Measurements from ENCODE around the gene RSPH1. TPM values are rescaled to one million over a fixed set of nuclear protein-coding genes. Genes with fewer than 3 reads are reported as not detected.

The RSPH1 gene
- total RNA-seq, 1 experiment from 2014 or later: 1.5 TPM

DNA sequence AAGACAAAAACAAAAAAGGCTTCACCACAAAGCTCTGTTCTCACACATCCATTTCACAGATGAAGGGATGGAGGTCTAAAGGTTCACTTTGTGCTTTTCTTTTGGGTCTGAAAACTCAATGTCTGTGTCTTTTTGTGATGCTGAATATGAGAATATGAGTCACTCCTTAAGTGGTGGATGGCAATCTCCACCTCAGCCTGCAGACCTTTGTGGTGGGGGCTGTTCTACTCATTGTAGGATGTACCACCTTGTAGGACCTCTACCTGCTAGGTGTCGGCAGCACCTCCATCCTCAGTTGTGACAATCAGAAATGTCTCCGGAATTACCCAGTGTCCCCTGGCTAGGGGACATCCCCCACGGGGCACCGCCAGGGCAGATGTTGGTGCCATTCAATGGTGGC is 49.5 kb downstream of the RSPH1 start:
- no TSS peak for BruUV-seq (replicated peaks)
- H3K4me3 ChIP-seq (replicated peaks in 1 of 2; ENCODE audit: low read depth in 1 of 2, low read length in 2 of 2): no peak overlapping the region
- no peak overlapping the region for H2AFZ ChIP-seq (ENCODE audit: low read depth, low read length, poor library complexity, severe bottlenecking)
- no peak overlapping the region for H3K27ac ChIP-seq (ENCODE audit: low read depth, low read length)
- no peak for DNase-seq (ENCODE audit: low read depth, low spot score)
- H3K79me2 ChIP-seq (ENCODE audit: insufficient read depth, low read length): no peaks in the 10 kb centered on the region
- H3K9me2 ChIP-seq (ENCODE audit: insufficient read depth): no peaks in the 10 kb centered on the region
- no peak overlapping the region for H3K9ac ChIP-seq (ENCODE audit: low read length)
- H3K27me3 ChIP-seq (ENCODE audit: insufficient read depth, low read length): no peaks in the 10 kb centered on the region
- ATAC-seq: no peak
- H3K4me2 ChIP-seq (ENCODE audit: low read length): no peak overlapping the region
- CTCF ChIA-PET: no interaction called here
- no peaks in the 10 kb centered on the region for H3K36me3 ChIP-seq (ENCODE audit: control insufficient read depth in 1 of 2, insufficient read depth in 2 of 2, low read length in 2 of 2)
- no peaks in the 10 kb centered on the region for H3K9me3 ChIP-seq (ENCODE audit: control insufficient read depth in 1 of 2, insufficient read depth in 1 of 2, low read depth in 1 of 2, low read length in 2 of 2)
- H3K4me1 ChIP-seq (ENCODE audit: control insufficient read depth in 1 of 2, insufficient read depth in 2 of 2, low read length in 2 of 2): peaks cover 6 to 13% of the 10 kb centered on the region in 2 experiments
- H4K20me1 ChIP-seq (ENCODE audit: insufficient read depth): no peaks in the 10 kb centered on the region
- RAD21 ChIA-PET (ENCODE audit: low non-redundant PET in 1 of 2, low total read pairs in 2 of 2, uncharacterized antibody in 2 of 2, unreplicated experiment in 2 of 2): no interaction called here
- intact Hi-C loops (cut with micrococcal nuclease): loop anchor here (5.0 kb wide), 1 partner anchor 834 kb away; no protein-coding TSS in a partner anchor
- POLR2A ChIA-PET: no interaction called here
- TF ChIP-seq, protein P1, sequence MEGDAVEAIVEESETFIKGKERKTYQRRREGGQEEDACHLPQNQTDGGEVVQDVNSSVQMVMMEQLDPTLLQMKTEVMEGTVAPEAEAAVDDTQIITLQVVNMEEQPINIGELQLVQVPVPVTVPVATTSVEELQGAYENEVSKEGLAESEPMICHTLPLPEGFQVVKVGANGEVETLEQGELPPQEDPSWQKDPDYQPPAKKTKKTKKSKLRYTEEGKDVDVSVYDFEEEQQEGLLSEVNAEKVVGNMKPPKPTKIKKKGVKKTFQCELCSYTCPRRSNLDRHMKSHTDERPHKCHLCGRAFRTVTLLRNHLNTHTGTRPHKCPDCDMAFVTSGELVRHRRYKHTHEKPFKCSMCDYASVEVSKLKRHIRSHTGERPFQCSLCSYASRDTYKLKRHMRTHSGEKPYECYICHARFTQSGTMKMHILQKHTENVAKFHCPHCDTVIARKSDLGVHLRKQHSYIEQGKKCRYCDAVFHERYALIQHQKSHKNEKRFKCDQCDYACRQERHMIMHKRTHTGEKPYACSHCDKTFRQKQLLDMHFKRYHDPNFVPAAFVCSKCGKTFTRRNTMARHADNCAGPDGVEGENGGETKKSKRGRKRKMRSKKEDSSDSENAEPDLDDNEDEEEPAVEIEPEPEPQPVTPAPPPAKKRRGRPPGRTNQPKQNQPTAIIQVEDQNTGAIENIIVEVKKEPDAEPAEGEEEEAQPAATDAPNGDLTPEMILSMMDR (IDR thresholded peaks at IDR 0.05 in 2 of 3, conservative IDR thresholded peaks at IDR 0.05 in 1 of 3; ENCODE audit: borderline replicate concordance in 1 of 3, insufficient read depth in 1 of 3, low read depth in 2 of 3, low read length in 2 of 3): no peak
- TF ChIP-seq JUND (IDR thresholded peaks at IDR 0.05) (no peak), SP1 (IDR thresholded peaks at IDR 0.05; ENCODE audit: low read depth) (no peak), RAD21 (IDR thresholded peaks at IDR 0.05; ENCODE audit: low read depth) (no peak), ZFX (IDR thresholded peaks at IDR 0.05) (no peak), ZNF274 (IDR thresholded peaks at IDR 0.05; ENCODE audit: low read depth, low read length) (no peak), POLR2A (IDR thresholded peaks at IDR 0.05; ENCODE audit: borderline replicate concordance, extremely low read depth, insufficient read depth, insufficient read length) (no peak)
- TF ChIP-seq, protein P2, sequence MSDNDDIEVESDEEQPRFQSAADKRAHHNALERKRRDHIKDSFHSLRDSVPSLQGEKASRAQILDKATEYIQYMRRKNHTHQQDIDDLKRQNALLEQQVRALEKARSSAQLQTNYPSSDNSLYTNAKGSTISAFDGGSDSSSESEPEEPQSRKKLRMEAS (IDR thresholded peaks at IDR 0.05): no peak

DNA sequence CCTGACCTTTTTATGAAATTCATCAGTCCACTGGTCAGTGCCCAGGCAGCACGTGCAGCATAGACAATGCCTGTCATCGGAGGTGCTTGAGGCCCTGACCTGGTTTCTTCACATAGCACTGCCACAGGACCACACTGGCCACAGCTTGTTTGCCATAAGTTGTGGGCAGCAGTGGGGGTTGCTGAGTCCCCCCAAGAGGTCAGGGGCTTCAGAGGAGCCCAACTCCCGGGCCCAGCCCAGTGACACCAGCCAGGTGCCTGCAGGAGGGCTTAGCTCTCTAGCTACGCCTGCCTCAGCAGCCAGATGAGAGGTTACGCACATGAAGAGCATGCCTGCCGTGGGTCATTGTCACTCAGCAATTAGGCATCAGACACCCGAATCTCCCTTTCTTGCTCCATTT is 50.7 kb downstream of the RSPH1 start:
- Histone ChIP-seq H3K79me2 (ENCODE audit: insufficient read depth, low read length) (no peaks in the 10 kb centered on the region), H3K36me3 (ENCODE audit: control insufficient read depth in 1 of 2, insufficient read depth in 2 of 2, low read length in 2 of 2) (no peaks in the 10 kb centered on the region), H3K27ac (ENCODE audit: low read depth, low read length) (no peak overlapping the region), H3K4me1 (ENCODE audit: control insufficient read depth in 1 of 2, insufficient read depth in 2 of 2, low read length in 2 of 2) (peaks cover 2 to 9% of the 10 kb centered on the region in 2 experiments; a peak in 3 of 4 replicates), H3K27me3 (ENCODE audit: insufficient read depth, low read length) (no peaks in the 10 kb centered on the region), H3K4me3 (replicated peaks in 1 of 2; ENCODE audit: low read depth in 1 of 2, low read length in 2 of 2) (no peak overlapping the region), H3K9ac (ENCODE audit: low read length) (no peak overlapping the region), H3K4me2 (ENCODE audit: low read length) (no peak overlapping the region), H2AFZ (ENCODE audit: low read depth, low read length, poor library complexity, severe bottlenecking) (no peak overlapping the region), H3K9me2 (ENCODE audit: insufficient read depth) (no peaks in the 10 kb centered on the region), H3K9me3 (ENCODE audit: control insufficient read depth in 1 of 2, insufficient read depth in 1 of 2, low read depth in 1 of 2, low read length in 2 of 2) (no peaks in the 10 kb centered on the region), H4K20me1 (ENCODE audit: insufficient read depth) (no peaks in the 10 kb centered on the region)
- CTCF ChIA-PET: no interaction called here
- ATAC-seq (no peak), DNase-seq (ENCODE audit: low read depth, low spot score) (no peak)
- RAD21 ChIA-PET (ENCODE audit: low non-redundant PET in 1 of 2, low total read pairs in 2 of 2, uncharacterized antibody in 2 of 2, unreplicated experiment in 2 of 2): no interaction called here
- BruUV-seq (replicated peaks): no TSS peak
- intact Hi-C loops (cut with micrococcal nuclease): loop anchor here (5.0 kb wide), 1 partner anchor 833 kb away; no protein-coding TSS in a partner anchor
- POLR2A ChIA-PET: no interaction called here
- TF ChIP-seq ELF1 (IDR thresholded peaks at IDR 0.05; ENCODE audit: borderline replicate concordance, low read depth) (no peak), TCF7L2 (IDR thresholded peaks at IDR 0.05; ENCODE audit: borderline replicate concordance, extremely low read depth, insufficient read depth, insufficient read length) (no peak), YY1 (IDR thresholded peaks at IDR 0.05; ENCODE audit: extremely low read depth, insufficient replicate concordance, low read depth, low read length) (no peak)
- TF ChIP-seq, protein P3, sequence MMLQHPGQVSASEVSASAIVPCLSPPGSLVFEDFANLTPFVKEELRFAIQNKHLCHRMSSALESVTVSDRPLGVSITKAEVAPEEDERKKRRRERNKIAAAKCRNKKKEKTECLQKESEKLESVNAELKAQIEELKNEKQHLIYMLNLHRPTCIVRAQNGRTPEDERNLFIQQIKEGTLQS (IDR thresholded peaks at IDR 0.05): no peak
- TF ChIP-seq, protein P4, sequence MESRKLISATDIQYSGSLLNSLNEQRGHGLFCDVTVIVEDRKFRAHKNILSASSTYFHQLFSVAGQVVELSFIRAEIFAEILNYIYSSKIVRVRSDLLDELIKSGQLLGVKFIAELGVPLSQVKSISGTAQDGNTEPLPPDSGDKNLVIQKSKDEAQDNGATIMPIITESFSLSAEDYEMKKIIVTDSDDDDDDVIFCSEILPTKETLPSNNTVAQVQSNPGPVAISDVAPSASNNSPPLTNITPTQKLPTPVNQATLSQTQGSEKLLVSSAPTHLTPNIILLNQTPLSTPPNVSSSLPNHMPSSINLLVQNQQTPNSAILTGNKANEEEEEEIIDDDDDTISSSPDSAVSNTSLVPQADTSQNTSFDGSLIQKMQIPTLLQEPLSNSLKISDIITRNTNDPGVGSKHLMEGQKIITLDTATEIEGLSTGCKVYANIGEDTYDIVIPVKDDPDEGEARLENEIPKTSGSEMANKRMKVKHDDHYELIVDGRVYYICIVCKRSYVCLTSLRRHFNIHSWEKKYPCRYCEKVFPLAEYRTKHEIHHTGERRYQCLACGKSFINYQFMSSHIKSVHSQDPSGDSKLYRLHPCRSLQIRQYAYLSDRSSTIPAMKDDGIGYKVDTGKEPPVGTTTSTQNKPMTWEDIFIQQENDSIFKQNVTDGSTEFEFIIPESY (IDR thresholded peaks at IDR 0.05; ENCODE audit: extremely low read depth, insufficient replicate concordance, low read length): no peak
